Large intestine (tissue), 3 donors: Measurements from ENCODE around the gene SLC35A2. TPM values are rescaled to one million over a fixed set of nuclear protein-coding genes. Genes with fewer than 3 reads are reported as not detected.
"Not testable (repeated sequence)": the region's sequence is repeated elsewhere in the genome, so short reads cannot be mapped to it uniquely, and the experiment has no call there.

Experiments
- DNase-seq, 2 donors: peaks; one replicate each; pipeline versions ENCODE4 v3.0.0 to v3.0.0-alpha.2; 2013
- H3K27ac ChIP-seq: one replicate; pipeline ENCODE4 v1.5.1; 2013; ENCODE audit warnings: low read length
- H3K27me3 ChIP-seq: 2 replicates; pipeline ENCODE4 v1.6.1; 2013; ENCODE audit warnings: low read length; ENCODE audit not compliant: control insufficient read depth, insufficient read depth
- H3K36me3 ChIP-seq: 2 replicates; pipeline ENCODE4 v1.6.1; 2013; ENCODE audit warnings: low read length; ENCODE audit not compliant: control insufficient read depth, insufficient read depth
- H3K4me1 ChIP-seq: one replicate; pipeline ENCODE4 v1.6.1; 2013; ENCODE audit warnings: low read length; ENCODE audit not compliant: control insufficient read depth, insufficient read depth
- H3K4me3 ChIP-seq: one replicate; pipeline ENCODE4 v1.5.1; 2013; ENCODE audit warnings: low read length
- H3K9me3 ChIP-seq: one replicate; pipeline ENCODE4 v1.6.1; 2013; ENCODE audit warnings: mild to moderate bottlenecking, low read depth, low read length, moderate library complexity; ENCODE audit not compliant: control insufficient read depth
- WGBS: methylation state at CpG from one replicate; pipeline ENCODE4 v1.1.5; 2013; ENCODE audit warnings: low lambda C conversion rate; ENCODE audit not compliant: insufficient coverage; 5-methylcytosine and 5-hydroxymethylcytosine counted together
- polyA plus RNA-seq: library from polyadenylated mRNA; unstranded; fragments of 120-200 nt; gene quantifications from one replicate; pipeline ENCODE4 v1.2.1, GENCODE V29; 2013

The SLC35A2 gene
- polyA plus RNA-seq, 1 donor = 23.6 TPM

DNA sequence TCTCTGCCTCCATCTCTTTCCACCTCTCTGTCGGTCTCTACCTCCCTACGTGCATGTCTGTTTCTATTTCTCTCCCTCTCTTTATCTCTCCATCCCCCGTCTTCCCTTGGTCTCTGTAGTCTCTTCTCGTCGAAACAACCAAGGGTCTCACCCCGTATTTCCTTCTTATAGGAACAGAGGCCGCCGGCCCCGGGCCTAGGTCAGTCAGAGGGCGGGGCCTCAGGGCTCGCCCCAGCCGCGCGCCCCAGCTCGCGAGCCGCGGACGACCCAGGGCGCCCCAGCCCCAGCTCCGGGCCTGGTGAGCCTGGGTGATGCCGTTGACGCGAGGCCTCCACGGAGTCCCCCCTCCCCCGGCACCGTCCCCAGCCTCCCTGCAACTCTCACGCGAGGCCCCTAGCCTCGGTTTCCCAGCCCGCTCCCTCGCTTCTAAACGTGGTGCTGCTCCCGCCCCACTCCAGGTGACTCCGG, 20.5 kb downstream of the SLC35A2 start:
- Histone ChIP-seq H3K27me3 (no peaks in the 10 kb centered on the region), H3K9me3 (no peaks in the 10 kb centered on the region), H3K27ac (peak overlapping the region; percentile 56), H3K4me3 (peak overlapping the region; percentile 55), H3K36me3 (peaks cover 26% of the 10 kb centered on the region), H3K4me1 (peaks cover 5% of the 10 kb centered on the region)
- DNase-seq = no peak
- WGBS = 0% methylated on average over 2 of the region's 35 CpGs

DNA sequence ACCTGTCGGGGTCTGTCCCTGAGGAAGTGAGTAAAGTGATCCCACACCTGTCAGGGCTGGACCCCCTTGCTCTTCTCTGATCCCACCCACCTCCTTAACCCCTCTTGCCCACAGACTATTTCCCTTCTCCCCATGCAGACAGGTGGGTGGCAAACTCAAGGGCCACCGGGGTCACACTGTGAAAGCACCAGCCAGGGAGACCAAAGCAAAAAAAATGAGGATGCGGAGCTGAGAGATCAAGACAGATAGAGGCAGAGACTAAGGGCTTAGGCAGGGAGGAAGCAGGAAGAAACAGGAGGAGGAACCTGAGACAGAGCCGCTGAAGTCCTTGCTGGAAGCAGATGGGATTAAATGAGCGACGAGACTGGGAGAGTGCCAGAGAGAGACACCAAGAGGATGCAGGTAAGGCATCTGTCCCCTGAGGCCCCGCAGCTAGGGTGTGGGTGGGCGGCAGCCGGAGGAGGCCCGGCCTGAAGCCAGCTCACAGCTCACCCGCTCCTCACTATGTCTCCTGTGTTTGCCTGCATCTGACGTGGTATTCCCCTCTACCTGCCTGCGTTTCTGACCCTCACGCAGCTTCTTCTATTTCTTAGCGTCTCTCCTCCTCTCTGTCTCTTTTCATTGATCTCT, 21.0 kb downstream of the SLC35A2 start:
- WGBS = 10% methylated on average over 4 of the region's 15 CpGs
- H3K27ac ChIP-seq = peak overlapping the region; percentile 56
- H3K27me3 ChIP-seq = no peaks in the 10 kb centered on the region
- H3K9me3 ChIP-seq = no peaks in the 10 kb centered on the region
- DNase-seq = no peak
- peaks cover 25% of the 10 kb centered on the region for H3K36me3 ChIP-seq
- peaks cover 5% of the 10 kb centered on the region for H3K4me1 ChIP-seq
- H3K4me3 ChIP-seq = peak overlapping the region; percentile 55

GRCh38 chrX:48886586-48886985, 24.9 kb downstream of the SLC35A2 start:
- H3K4me1 ChIP-seq, H3K36me3 ChIP-seq, H3K4me3 ChIP-seq, H3K27me3 ChIP-seq, H3K9me3 ChIP-seq, DNase-seq, H3K27ac ChIP-seq: not testable (repeated sequence)
- no CpG with 5 or more reads among the region's 5 CpGs for WGBS

DNA sequence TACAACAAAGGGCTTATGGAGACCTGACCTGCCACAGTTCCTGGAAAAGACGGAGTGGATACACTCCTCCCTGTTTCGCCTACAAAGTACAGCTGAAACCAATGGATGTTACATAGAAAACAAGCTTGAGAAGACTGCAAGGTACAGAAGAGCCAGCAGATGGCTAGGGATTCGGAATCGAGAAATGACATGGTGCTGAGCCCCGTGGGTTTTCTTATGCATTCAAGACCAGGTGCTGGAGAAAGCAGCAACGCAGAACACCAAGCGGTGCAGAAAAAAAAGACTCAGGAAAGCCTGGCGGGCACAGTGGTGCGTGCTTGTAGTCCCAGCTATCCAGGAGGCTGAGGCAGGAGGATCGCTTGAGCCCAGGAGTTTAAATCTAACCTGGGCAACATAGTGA, 27.7 kb downstream of the SLC35A2 start:
- WGBS = no CpG with 5 or more reads among the region's 10 CpGs
- no peak overlapping the region for H3K4me3 ChIP-seq
- H3K36me3 ChIP-seq = no peaks in the 10 kb centered on the region
- H3K27me3 ChIP-seq = no peaks in the 10 kb centered on the region
- no peak overlapping the region for H3K27ac ChIP-seq
- H3K4me1 ChIP-seq = no peaks in the 10 kb centered on the region
- no peaks in the 10 kb centered on the region for H3K9me3 ChIP-seq
- DNase-seq = no peak

GRCh38 chrX:48876944-48877343, 34.5 kb downstream of the SLC35A2 start:
- not testable (repeated sequence) for H3K27me3 ChIP-seq, DNase-seq, H3K36me3 ChIP-seq, H3K27ac ChIP-seq, H3K4me1 ChIP-seq, H3K9me3 ChIP-seq, H3K4me3 ChIP-seq
- WGBS = no CpG with 5 or more reads among the region's 4 CpGs

DNA sequence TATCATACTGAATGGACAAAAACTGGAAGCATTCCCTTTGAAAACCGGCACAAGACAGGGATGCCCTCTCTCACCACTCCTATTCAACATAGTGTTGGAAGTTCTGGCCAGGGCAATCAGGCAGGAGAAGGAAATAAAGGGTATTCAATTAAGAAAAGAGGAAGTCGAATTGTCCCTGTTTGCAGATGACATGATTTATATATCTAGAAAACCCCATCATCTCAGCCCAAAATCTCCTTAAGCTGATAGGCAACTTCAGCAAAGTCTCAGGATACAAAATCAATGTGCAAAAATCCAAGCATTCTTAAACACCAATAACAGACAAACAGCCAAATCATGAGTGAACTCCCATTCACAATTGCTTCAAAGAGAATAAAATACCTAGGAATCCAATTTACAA, 39.4 kb downstream of the SLC35A2 start:
- H3K4me1 ChIP-seq, H3K27ac ChIP-seq, H3K36me3 ChIP-seq, DNase-seq, H3K27me3 ChIP-seq, H3K4me3 ChIP-seq, H3K9me3 ChIP-seq: not testable (repeated sequence)
- WGBS = no CpG with 5 or more reads among the region's 2 CpGs

DNA sequence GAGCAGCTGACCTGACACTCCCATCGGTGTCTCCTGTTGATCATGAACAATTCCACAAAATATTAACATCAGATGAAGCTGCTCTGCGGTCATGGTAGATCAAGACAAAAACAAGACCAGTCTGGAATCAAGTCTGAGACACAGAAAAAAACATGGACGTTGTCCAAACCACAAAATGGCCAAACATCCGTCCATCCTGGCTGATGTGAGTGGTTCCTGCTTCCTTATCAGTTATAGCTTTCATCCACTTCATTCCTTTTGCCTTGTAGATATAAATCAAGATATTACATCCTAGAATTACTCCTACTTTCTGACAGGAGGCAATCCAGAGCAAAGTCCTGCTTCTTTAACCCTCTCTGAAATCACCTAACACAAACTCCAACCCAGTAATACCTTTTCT, 47.2 kb downstream of the SLC35A2 start:
- Histone ChIP-seq H3K9me3 (no peaks in the 10 kb centered on the region), H3K4me3 (no peak overlapping the region), H3K4me1 (no peaks in the 10 kb centered on the region), H3K27ac (no peak overlapping the region), H3K36me3 (no peaks in the 10 kb centered on the region), H3K27me3 (no peaks in the 10 kb centered on the region)
- no CpG with 5 or more reads among the region's 4 CpGs for WGBS
- no peak for DNase-seq

DNA sequence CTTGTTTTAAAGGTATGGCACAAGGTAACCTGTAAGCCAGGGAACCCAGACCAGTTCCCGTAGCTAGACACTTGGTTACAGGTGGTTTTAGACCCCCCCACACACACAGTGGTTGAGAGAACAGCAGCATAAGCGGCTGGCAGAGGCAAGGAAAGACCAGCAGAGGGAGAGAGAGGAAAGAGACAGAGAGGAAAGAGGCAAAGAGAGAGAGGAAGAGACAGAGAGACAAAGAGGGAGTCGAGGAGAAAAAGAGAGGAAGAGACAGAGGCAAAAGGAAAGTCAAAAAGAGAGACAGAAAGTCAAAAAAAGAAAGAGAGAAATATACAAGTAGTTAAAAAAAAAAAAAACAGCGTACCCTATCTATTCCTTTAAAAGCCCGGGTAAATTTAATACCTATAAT, 56.5 kb downstream of the SLC35A2 start:
- no CpG with 5 or more reads among the region's 5 CpGs for WGBS

GRCh38 chrX:48854121-48854804, 57.2 kb downstream of the SLC35A2 start:
- DNase-seq, H3K4me3 ChIP-seq, H3K27ac ChIP-seq, H3K27me3 ChIP-seq, H3K36me3 ChIP-seq, H3K9me3 ChIP-seq, H3K4me1 ChIP-seq: not testable (repeated sequence)
- no CpG with 5 or more reads among the region's 12 CpGs for WGBS

More for the DNA sequence above, 56.5 kb downstream of the SLC35A2 start:
- Histone ChIP-seq H3K27ac (no peak overlapping the region), H3K9me3 (no peaks in the 10 kb centered on the region), H3K4me1 (peaks cover 8% of the 10 kb centered on the region), H3K27me3 (no peaks in the 10 kb centered on the region), H3K36me3 (no peaks in the 10 kb centered on the region), H3K4me3 (no peak overlapping the region)
- no peak for DNase-seq

GRCh38 chrX:48853494-48853893, 58.0 kb downstream of the SLC35A2 start:
- DNase-seq, H3K4me1 ChIP-seq, H3K36me3 ChIP-seq, H3K9me3 ChIP-seq, H3K4me3 ChIP-seq, H3K27ac ChIP-seq, H3K27me3 ChIP-seq: not testable (repeated sequence)
